OCI-LY7 (cell line): ENCODE data around the gene MAEA.

ENCODE experiments used
- EZH2phosphoT487 ChIP-seq: fragments of 200-600 bp; sonication (generic); IDR thresholded peaks from 2 replicates; pipeline ENCODE4 v1.6.1; 2018; ENCODE audit warnings: low read depth, borderline replicate concordance, mild to moderate bottlenecking, mixed run types, antibody characterized with exemption, low read length, moderate library complexity, mixed read lengths
- TF ChIP-seq, protein P1 (sequence below): fragments of 200-600 bp; sonication (generic); conservative IDR thresholded peaks from 2 replicates; pipeline ENCODE4 v1.5.1; 2014; ENCODE audit warnings: mild to moderate bottlenecking, antibody characterized with exemption, low read length, moderate library complexity, mixed read lengths

DNA sequence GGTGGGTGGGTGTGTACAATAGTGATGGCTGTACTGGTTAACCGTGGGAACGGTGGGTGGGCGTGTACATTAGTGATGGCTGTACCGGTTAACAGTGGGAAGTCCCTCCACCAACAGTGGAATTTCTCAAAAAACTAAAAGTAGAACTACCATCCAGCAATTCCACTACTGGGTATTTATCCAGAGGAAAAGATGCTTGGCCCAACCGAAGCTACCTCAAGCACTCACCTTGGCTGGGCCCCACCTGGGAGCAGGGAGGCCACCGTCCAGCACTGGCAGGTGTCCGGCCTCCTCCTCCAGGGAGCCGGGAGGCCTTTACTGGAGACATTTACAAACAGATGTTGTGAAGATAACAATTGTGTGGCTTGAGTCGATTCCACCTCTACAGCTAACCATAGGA is 6.0 kb upstream of the MAEA start:
- TF ChIP-seq, protein P1, sequence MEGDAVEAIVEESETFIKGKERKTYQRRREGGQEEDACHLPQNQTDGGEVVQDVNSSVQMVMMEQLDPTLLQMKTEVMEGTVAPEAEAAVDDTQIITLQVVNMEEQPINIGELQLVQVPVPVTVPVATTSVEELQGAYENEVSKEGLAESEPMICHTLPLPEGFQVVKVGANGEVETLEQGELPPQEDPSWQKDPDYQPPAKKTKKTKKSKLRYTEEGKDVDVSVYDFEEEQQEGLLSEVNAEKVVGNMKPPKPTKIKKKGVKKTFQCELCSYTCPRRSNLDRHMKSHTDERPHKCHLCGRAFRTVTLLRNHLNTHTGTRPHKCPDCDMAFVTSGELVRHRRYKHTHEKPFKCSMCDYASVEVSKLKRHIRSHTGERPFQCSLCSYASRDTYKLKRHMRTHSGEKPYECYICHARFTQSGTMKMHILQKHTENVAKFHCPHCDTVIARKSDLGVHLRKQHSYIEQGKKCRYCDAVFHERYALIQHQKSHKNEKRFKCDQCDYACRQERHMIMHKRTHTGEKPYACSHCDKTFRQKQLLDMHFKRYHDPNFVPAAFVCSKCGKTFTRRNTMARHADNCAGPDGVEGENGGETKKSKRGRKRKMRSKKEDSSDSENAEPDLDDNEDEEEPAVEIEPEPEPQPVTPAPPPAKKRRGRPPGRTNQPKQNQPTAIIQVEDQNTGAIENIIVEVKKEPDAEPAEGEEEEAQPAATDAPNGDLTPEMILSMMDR: no peak
- no peak for TF ChIP-seq EZH2phosphoT487
